Astrocyte of the cerebellum (primary cell): ENCODE data around the gene CES4A.
"Not testable (repeated sequence)": the region's sequence is repeated elsewhere in the genome, so short reads cannot be mapped to it uniquely, and the experiment has no call there.

Experiments used
- DNase-seq: peaks from one replicate; pipeline ENCODE4 v3.0.0-alpha.2; 2011; ENCODE audit warnings: low read depth
- H3K4me3 ChIP-seq: 2 replicates; pipeline ENCODE4 v1.5.1; 2011; ENCODE audit warnings: mild to moderate bottlenecking, low read depth, low read length, moderate library complexity
- in situ Hi-C: cut with HindIII; loops from 2 replicates; pipeline ENCODE4 v1.10.0; 2017; ENCODE audit warnings: low sequenced_read_pairs
- TF ChIP-seq, protein P1 (sequence below): IDR thresholded peaks from 2 replicates; pipeline ENCODE4 v1.5.1; 2012; ENCODE audit warnings: low read length, low read depth, moderate library complexity, mild to moderate bottlenecking; ENCODE audit errors: missing control alignments

The CES4A gene

DNA sequence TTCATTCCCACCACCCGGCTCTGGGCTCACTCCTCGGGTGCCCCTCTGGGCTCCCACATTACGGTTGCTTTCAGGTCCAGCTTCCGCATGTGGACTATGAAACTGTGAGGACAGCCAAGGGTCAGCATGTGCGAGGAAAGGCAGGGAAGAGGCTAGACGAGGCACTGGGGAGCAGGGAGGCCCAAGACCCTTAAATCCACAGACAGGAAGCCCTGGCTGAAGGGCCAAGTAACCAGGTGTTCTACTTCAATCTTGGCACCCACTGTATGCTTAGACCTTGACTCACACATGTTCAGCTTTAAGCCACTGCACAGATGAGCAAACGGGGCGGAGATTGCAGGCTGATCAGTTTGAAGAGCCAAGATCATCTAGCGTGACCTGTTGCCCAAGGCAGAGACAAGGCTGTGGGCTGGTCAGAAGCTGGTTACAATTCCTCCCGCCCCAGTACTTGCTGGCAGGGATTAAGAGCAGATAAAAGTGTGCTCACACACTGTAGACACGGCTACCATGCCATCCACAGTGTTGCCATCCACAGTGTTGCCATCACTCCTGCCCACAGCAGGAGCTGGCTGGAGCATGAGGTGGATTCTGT, at the start of gene CES4A:
Gene CES4A (plus strand): TSS at position 393 of the 592 bp plus-strand sequence. CDS start 184 bp downstream, at position 577.
- TF ChIP-seq, protein P1, sequence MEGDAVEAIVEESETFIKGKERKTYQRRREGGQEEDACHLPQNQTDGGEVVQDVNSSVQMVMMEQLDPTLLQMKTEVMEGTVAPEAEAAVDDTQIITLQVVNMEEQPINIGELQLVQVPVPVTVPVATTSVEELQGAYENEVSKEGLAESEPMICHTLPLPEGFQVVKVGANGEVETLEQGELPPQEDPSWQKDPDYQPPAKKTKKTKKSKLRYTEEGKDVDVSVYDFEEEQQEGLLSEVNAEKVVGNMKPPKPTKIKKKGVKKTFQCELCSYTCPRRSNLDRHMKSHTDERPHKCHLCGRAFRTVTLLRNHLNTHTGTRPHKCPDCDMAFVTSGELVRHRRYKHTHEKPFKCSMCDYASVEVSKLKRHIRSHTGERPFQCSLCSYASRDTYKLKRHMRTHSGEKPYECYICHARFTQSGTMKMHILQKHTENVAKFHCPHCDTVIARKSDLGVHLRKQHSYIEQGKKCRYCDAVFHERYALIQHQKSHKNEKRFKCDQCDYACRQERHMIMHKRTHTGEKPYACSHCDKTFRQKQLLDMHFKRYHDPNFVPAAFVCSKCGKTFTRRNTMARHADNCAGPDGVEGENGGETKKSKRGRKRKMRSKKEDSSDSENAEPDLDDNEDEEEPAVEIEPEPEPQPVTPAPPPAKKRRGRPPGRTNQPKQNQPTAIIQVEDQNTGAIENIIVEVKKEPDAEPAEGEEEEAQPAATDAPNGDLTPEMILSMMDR = no peak
- no peak within 1 kb of the TSS for H3K4me3 ChIP-seq
- DNase-seq = no peak
- in situ Hi-C loops = no loop called here

DNA sequence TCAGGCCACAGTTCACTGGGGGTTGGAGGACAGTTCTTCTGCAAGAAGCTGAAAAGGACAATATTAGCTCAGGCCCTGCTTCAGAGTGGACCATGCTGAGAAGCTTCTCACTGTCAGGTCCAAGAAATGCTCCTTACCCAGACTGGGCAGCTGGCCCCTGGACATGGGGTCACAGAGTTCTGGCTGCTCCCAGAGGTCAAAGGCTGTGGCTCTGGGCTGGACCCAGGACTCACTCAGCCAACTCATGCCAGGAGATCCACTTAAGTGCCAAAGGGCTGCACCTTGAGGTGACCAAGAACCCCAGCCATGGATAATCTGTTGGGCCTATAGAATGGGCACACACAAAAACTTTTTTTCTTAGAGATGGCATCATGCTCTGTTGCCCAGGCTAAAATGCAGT, 49.0 kb upstream of the CES4A start:
- TF ChIP-seq, protein P1 = no peak
- DNase-seq = no peak
- in situ Hi-C loops = loop anchor here (5.0 kb wide), 1 partner anchor 163 kb away; no protein-coding TSS in a partner anchor
- no peak overlapping the region for H3K4me3 ChIP-seq

DNA sequence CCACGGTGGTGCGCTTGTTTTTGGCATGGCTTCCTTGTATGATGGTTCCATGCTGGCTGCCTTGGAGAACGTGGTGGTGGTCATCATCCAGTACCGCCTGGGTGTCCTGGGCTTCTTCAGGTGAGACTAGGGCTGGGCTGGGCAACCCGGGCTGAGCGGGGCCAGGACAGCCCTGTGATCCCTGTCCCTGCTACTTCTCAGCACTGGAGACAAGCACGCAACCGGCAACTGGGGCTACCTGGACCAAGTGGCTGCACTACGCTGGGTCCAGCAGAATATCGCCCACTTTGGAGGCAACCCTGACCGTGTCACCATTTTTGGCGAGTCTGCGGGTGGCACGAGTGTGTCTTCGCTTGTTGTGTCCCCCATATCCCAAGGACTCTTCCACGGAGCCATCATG, 48.2 kb upstream of the CES4A start:
- TF ChIP-seq, protein P1 = no peak
- no peak for DNase-seq
- in situ Hi-C loops = no loop called here
- H3K4me3 ChIP-seq = no peak overlapping the region

DNA sequence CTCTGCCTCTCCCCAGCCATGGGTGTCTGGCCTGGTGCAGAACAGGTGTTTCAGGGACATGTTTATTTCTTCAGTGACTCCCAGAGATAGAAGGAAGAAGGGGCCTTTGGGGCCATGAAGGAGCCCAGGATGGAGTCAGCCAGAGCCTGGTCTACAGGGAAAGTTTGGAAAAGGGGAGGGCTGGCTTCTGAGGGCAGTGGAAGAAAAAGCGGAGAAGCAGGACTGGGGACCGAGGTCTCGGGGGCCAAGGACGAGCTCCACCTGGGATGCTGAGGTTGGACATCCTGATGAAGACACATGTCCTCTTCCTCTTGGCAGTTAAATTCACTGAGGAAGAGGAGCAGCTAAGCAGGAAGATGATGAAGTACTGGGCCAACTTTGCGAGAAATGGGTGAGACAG, 45.4 kb upstream of the CES4A start:
- DNase-seq = no peak
- no peak overlapping the region for H3K4me3 ChIP-seq
- in situ Hi-C loops = no loop called here
- TF ChIP-seq, protein P1 = no peak

DNA sequence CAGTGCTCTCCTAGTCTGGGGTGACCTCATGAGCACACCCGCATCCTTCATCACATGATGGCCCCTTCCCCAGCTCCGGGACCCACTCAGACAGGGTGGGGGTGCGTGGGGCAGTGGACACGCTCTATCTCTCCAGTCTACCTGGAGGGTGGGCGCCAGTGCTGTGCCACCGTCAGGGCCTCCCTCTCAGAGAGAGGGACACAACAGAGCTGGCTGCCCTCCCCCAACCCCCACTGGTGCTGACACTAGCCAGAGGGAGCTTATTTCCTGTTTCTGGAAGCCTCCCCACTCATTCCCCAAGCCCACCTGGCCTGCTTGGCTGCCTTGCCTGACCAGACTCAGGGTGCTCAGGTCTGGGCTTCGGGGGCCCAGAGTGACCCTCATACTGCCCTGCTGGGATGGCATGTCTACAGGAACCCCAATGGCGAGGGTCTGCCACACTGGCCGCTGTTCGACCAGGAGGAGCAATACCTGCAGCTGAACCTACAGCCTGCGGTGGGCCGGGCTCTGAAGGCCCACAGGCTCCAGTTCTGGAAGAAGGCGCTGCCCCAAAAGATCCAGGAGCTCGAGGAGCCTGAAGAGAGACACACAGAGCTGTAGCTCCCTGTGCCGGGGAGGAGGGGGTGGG, 44.8 kb upstream of the CES4A start:
- no peak overlapping the region for H3K4me3 ChIP-seq
- in situ Hi-C loops = no loop called here
- TF ChIP-seq, protein P1 = no peak
- no peak for DNase-seq

DNA sequence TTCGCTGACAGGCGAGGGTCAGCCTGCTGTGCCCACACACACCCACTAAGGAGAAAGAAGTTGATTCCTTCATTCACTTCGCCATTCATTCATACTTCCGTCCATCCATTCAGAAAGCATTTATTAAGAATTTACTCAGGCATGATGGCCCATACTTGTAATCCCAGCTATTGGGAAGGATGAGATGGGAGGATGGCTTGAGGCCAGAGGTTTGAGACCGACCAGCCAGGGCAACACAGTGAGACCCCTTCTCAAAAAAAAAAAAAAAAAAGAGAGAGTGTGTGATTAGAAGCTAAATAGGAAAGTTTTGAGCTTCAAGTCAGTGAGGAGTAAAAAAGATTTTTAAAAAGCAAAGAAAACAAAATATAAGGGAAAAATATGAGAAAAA, 44.3 kb upstream of the CES4A start:
- TF ChIP-seq, protein P1 = no peak
- in situ Hi-C loops = no loop called here
- no peak for DNase-seq
- no peak overlapping the region for H3K4me3 ChIP-seq

DNA sequence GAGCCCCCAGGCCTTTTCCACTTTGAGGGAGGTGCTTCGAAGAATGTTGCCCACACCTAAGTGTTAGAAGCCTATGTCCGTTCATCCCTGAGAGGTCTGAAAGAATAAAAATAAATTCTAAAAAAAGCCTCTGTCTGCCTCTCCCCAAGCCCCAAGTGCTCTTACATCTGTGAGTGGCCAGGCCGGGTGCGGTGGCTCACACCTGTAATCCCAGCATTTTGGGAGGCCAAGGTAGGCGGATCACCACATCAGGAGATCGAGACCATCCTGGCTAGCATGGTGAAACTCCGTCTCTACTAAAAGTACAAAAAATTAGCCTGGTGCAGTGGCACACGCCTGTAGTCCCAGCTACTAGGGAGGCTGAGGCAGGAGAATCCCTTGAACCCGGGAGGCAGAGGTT, 43.4 kb upstream of the CES4A start:
- DNase-seq, in situ Hi-C loops, H3K4me3 ChIP-seq: not testable (repeated sequence)
